Measurements from ENCODE around the gene PTPN5.

Gene PTPN5

GRCh38 chr11:18772211-18772610, 19.4 kb downstream of the PTPN5 start:
- no peak for DNase-seq

- no peak for DNase-seq
Measured at GRCh38 chr11:18771266-18772035, 20.1 kb downstream of the PTPN5 start.

- DNase-seq: no peak
Measured at GRCh38 chr11:18770479-18771125, 21.0 kb downstream of the PTPN5 start.

- DNase-seq: no peak
Measured at GRCh38 chr11:18769802-18770456, 21.7 kb downstream of the PTPN5 start.

- no peak for DNase-seq
Measured at GRCh38 chr11:18768978-18769377, 22.6 kb downstream of the PTPN5 start.

- no peak for DNase-seq
Measured at GRCh38 chr11:18768472-18768901, 23.1 kb downstream of the PTPN5 start.

- no peak for DNase-seq
Measured at GRCh38 chr11:18766015-18766414, 25.6 kb downstream of the PTPN5 start.

- DNase-seq: no peak
Measured at GRCh38 chr11:18765554-18765953, 26.0 kb downstream of the PTPN5 start.

GRCh38 chr11:18761741-18762140, 29.9 kb downstream of the PTPN5 start:
- no peak for DNase-seq

GRCh38 chr11:18761144-18761543, 30.5 kb downstream of the PTPN5 start:
- no peak for DNase-seq

GRCh38 chr11:18757811-18758210, 33.8 kb downstream of the PTPN5 start:
- no peak for DNase-seq

- DNase-seq: no peak
Measured at GRCh38 chr11:18756889-18757288, 34.7 kb downstream of the PTPN5 start.

- no peak for DNase-seq
Measured at GRCh38 chr11:18754308-18754707, 37.3 kb downstream of the PTPN5 start.

- no peak for DNase-seq
Measured at GRCh38 chr11:18752502-18752901, 39.1 kb downstream of the PTPN5 start.

- DNase-seq: no peak
Measured at GRCh38 chr11:18750944-18751343, 40.7 kb downstream of the PTPN5 start.

GRCh38 chr11:18749681-18750319, 41.8 kb downstream of the PTPN5 start:
- no peak for DNase-seq

- no peak for DNase-seq
Measured at GRCh38 chr11:18748766-18749365, 42.7 kb downstream of the PTPN5 start.

- DNase-seq: no peak
Measured at GRCh38 chr11:18745251-18745650, 46.3 kb downstream of the PTPN5 start.

GRCh38 chr11:18743900-18744514, 47.6 kb downstream of the PTPN5 start:
- DNase-seq: no peak

GRCh38 chr11:18743365-18743764, 48.2 kb downstream of the PTPN5 start:
- DNase-seq: no peak

- no peak for DNase-seq
Measured at GRCh38 chr11:18741783-18742182, 49.8 kb downstream of the PTPN5 start.

- DNase-seq: no peak
Measured at GRCh38 chr11:18739685-18740084, 51.9 kb downstream of the PTPN5 start.

GRCh38 chr11:18737642-18738041, 54.0 kb downstream of the PTPN5 start:
- no peak for DNase-seq

Measured in activated CD4-positive, alpha-beta T cell treated with anti-CD3 and anti-CD28 coated beads for 1 hour (primary cell).